K562 (cell line): ENCODE results near the gene IFNG-AS1. TPM values are rescaled to one million over a fixed set of nuclear protein-coding genes. Genes with fewer than 3 reads are reported as not detected.

Experiments used
- polyA plus RNA-seq, 8 experiments: library from polyadenylated mRNA; depleted of rRNA in 4 of 8; stranded (reverse) in 5 of 8; unstranded in 3 of 8; fragments of >200 nt; fragmentation: Nextera tagmentation in 2 of 8; fragmentation: Illumina TruSeq in 1 of 8; extraction: Ambion mirVana in 2 of 8; extraction: Trizol in 1 of 8; gene quantifications; 2 replicates each; pipeline versions ENCODE4 v1.2.1 to v1.2.3, GENCODE V29; 2011 to 2014; ENCODE audit warnings: inconsistent platforms in 1 of 8, missing spikeins in 1 of 8
- small RNA-seq: library from RNA; depleted of rRNA; stranded (forward); fragments of <200 nt; gene quantifications from one replicate; pipeline ENCODE3, GENCODE V24; 2014
- total RNA-seq, 7 experiments: library from RNA; depleted of rRNA in 6 of 7; stranded (reverse); fragments of >200 nt in 6 of 7; fragmentation: Illumina TruSeq in 2 of 7; extraction: Trizol in 2 of 7; gene quantifications; 2 replicates each; pipeline versions ENCODE4 v1.2.1 to v1.2.3, GENCODE V29; 2011 to 2021; ENCODE audit warnings: low replicate concordance in 1 of 7

IFNG-AS1 gene
- total and polyA plus RNA-seq, 9 of the 15 experiments (the other 6 are each of a cell fraction or from before 2014, with no cell fraction given): not detected

Small RNA genes within 50 kb of the gene (small RNA-seq; reads per million reads assigned to genes)
- gene AC005294.1 (not detected), gene RPL39P28 (not detected)

Other genes with a start within 250 kb of the IFNG-AS1 start
- not detected in 2 replicates for gene IFNG, start 170.3 kb downstream of the IFNG-AS1 start, total RNA-seq (2014; rRNA removed)
- gene IFNG, start 170.3 kb downstream of the IFNG-AS1 start, total RNA-seq (2014; rRNA removed; fragmentation: Illumina TruSeq; extraction: Trizol): not detected in 2 replicates
- not detected in 2 replicates for gene IFNG, start 170.3 kb downstream of the IFNG-AS1 start, total RNA-seq (2015; rRNA removed; fragmentation: Illumina TruSeq; extraction: Trizol)
- gene IFNG, start 170.3 kb downstream of the IFNG-AS1 start, total RNA-seq (2021): 0.29 and 0.38 TPM in 2 replicates
- not detected in 2 replicates for gene IFNG, start 170.3 kb downstream of the IFNG-AS1 start, polyA plus RNA-seq (2011; rRNA removed)
- gene IFNG, start 170.3 kb downstream of the IFNG-AS1 start, polyA plus RNA-seq (2014; fragmentation: Illumina TruSeq; extraction: Trizol): not detected in 2 replicates
- gene IFNG, start 170.3 kb downstream of the IFNG-AS1 start, polyA plus RNA-seq (2014; fragmentation: Nextera tagmentation; extraction: Ambion mirVana): not detected
- gene IFNG, start 170.3 kb downstream of the IFNG-AS1 start, polyA plus RNA-seq (2014; rRNA removed): not detected in 2 replicates
- gene IL26, start 236.4 kb downstream of the IFNG-AS1 start, total RNA-seq (2014; rRNA removed): not detected in 2 replicates
- not detected in 2 replicates for gene IL26, start 236.4 kb downstream of the IFNG-AS1 start, total RNA-seq (2014; rRNA removed; fragmentation: Illumina TruSeq; extraction: Trizol)
- not detected in 2 replicates for gene IL26, start 236.4 kb downstream of the IFNG-AS1 start, total RNA-seq (2015; rRNA removed; fragmentation: Illumina TruSeq; extraction: Trizol)
- gene IL26, start 236.4 kb downstream of the IFNG-AS1 start, total RNA-seq (2021): not detected in 2 replicates
- gene IL26, start 236.4 kb downstream of the IFNG-AS1 start, polyA plus RNA-seq (2011; rRNA removed): not detected in 2 replicates
- gene IL26, start 236.4 kb downstream of the IFNG-AS1 start, polyA plus RNA-seq (2014; fragmentation: Illumina TruSeq; extraction: Trizol): not detected in 2 replicates
- not detected for gene IL26, start 236.4 kb downstream of the IFNG-AS1 start, polyA plus RNA-seq (2014; fragmentation: Nextera tagmentation; extraction: Ambion mirVana)
- gene IL26, start 236.4 kb downstream of the IFNG-AS1 start, polyA plus RNA-seq (2014; rRNA removed): not detected in 2 replicates